NCI-H1436 treated with DMSO at 0.1 percent for 48 hours (cell line): Measurements from ENCODE around the gene ADARB2.

Experiments used
- DNase-seq: peaks from one replicate; lab custom pipeline; 2025; lab: John Stamatoyannopoulos, UW

ADARB2 gene

GRCh38 chr10:1153805-1154351, 583.4 kb downstream of the ADARB2 start:
- DNase-seq = no peak

GRCh38 chr10:1153251-1153763, 584.0 kb downstream of the ADARB2 start:
- no peak for DNase-seq

GRCh38 chr10:1152386-1153250, 584.7 kb downstream of the ADARB2 start:
- DNase-seq = no peak

- no peak for DNase-seq
Observed at GRCh38 chr10:1151076-1152033, 586.0 kb downstream of the ADARB2 start.

- no peak for DNase-seq
Observed at GRCh38 chr10:1150638-1150955, 586.7 kb downstream of the ADARB2 start.

- no peak for DNase-seq
Observed at GRCh38 chr10:1149793-1150637, 587.3 kb downstream of the ADARB2 start.

GRCh38 chr10:1148855-1149605, 588.3 kb downstream of the ADARB2 start:
- DNase-seq = no peak

GRCh38 chr10:1147810-1148209, 589.5 kb downstream of the ADARB2 start:
- DNase-seq = no peak

GRCh38 chr10:1142596-1142995, 594.7 kb downstream of the ADARB2 start:
- no peak for DNase-seq

GRCh38 chr10:1141701-1142100, 595.6 kb downstream of the ADARB2 start:
- no peak for DNase-seq

GRCh38 chr10:1141261-1141660, 596.1 kb downstream of the ADARB2 start:
- no peak for DNase-seq

- DNase-seq = no peak
Observed at GRCh38 chr10:1138529-1138928, 598.8 kb downstream of the ADARB2 start.

GRCh38 chr10:1137499-1138163, 599.7 kb downstream of the ADARB2 start:
- DNase-seq = no peak

- no peak for DNase-seq
Observed at GRCh38 chr10:1136268-1136667, 601.1 kb downstream of the ADARB2 start.

GRCh38 chr10:1134156-1134555, 603.2 kb downstream of the ADARB2 start:
- no peak for DNase-seq

GRCh38 chr10:1133495-1134045, 603.8 kb downstream of the ADARB2 start:
- no peak for DNase-seq

- DNase-seq = no peak
Observed at GRCh38 chr10:1132584-1132983, 604.7 kb downstream of the ADARB2 start.

GRCh38 chr10:1130995-1131790, 606.1 kb downstream of the ADARB2 start:
- DNase-seq = no peak

GRCh38 chr10:1130226-1130625, 607.1 kb downstream of the ADARB2 start:
- DNase-seq = no peak
